ENCODE data around the gene TRPC4AP.

TRPC4AP gene

GRCh38 chr20:34990661-34991214 lies 101.9 kb downstream of the TRPC4AP start:
- in situ Hi-C loops (cut with MboI; ENCODE audit: low sequenced_read_pairs), result no loop called here

GRCh38 chr20:34990231-34990630 lies 102.4 kb downstream of the TRPC4AP start:
- in situ Hi-C loops (cut with MboI; ENCODE audit: low sequenced_read_pairs), result no loop called here

GRCh38 chr20:34989670-34990069 lies 102.9 kb downstream of the TRPC4AP start:
- in situ Hi-C loops (cut with MboI; ENCODE audit: low sequenced_read_pairs), result no loop called here

- in situ Hi-C loops (cut with MboI; ENCODE audit: low sequenced_read_pairs), result no loop called here
These were observed 103.5 kb downstream of the TRPC4AP start for GRCh38 chr20:34989118-34989517.

GRCh38 chr20:34988191-34988540 lies 104.4 kb downstream of the TRPC4AP start:
- in situ Hi-C loops (cut with MboI; ENCODE audit: low sequenced_read_pairs), result no loop called here

GRCh38 chr20:34987288-34988190 lies 105.1 kb downstream of the TRPC4AP start:
- in situ Hi-C loops (cut with MboI; ENCODE audit: low sequenced_read_pairs), result no loop called here

GRCh38 chr20:34986311-34987287 lies 106.0 kb downstream of the TRPC4AP start:
- in situ Hi-C loops (cut with MboI; ENCODE audit: low sequenced_read_pairs), result no loop called here

GRCh38 chr20:34985461-34986310 lies 106.9 kb downstream of the TRPC4AP start:
- in situ Hi-C loops (cut with MboI; ENCODE audit: low sequenced_read_pairs), result no loop called here

- in situ Hi-C loops (cut with MboI; ENCODE audit: low sequenced_read_pairs), result no loop called here
These were observed 107.8 kb downstream of the TRPC4AP start for GRCh38 chr20:34984756-34985261.

GRCh38 chr20:34983995-34984735 lies 108.4 kb downstream of the TRPC4AP start:
- in situ Hi-C loops (cut with MboI; ENCODE audit: low sequenced_read_pairs), result no loop called here

GRCh38 chr20:34983089-34983820 lies 109.4 kb downstream of the TRPC4AP start:
- in situ Hi-C loops (cut with MboI; ENCODE audit: low sequenced_read_pairs), result no loop called here

- in situ Hi-C loops (cut with MboI; ENCODE audit: low sequenced_read_pairs), result no loop called here
These were observed 110.1 kb downstream of the TRPC4AP start for GRCh38 chr20:34982270-34983088.

- in situ Hi-C loops (cut with MboI; ENCODE audit: low sequenced_read_pairs), result no loop called here
These were observed 111.9 kb downstream of the TRPC4AP start for GRCh38 chr20:34980543-34981233.

GRCh38 chr20:34979366-34980153 lies 113.0 kb downstream of the TRPC4AP start:
- in situ Hi-C loops (cut with MboI; ENCODE audit: low sequenced_read_pairs), result no loop called here

- in situ Hi-C loops (cut with MboI; ENCODE audit: low sequenced_read_pairs), result no loop called here
These were observed 114.4 kb downstream of the TRPC4AP start for GRCh38 chr20:34978092-34978744.

All from HL-60/S4 treated with retinoic acid at 250 ng/mL for 4 days and 3 days (cell line).